PC-9 (cell line): Measurements from ENCODE around the gene MINDY4. TPM values are rescaled to one million over a fixed set of nuclear protein-coding genes. Genes with fewer than 3 reads are reported as not detected.

Source experiments
- BruUV-seq: library from RNA; stranded (reverse); fragments of 400-500 nt; replicated peaks from 2 replicates; lab custom pipeline; 2021; lab: Mats Ljungman, UMichigan
- CTCF ChIA-PET: fragments of 300-600 bp; sonication (Branson Sonifier 250); formaldehyde crosslinking; loops from one replicate; lab custom pipeline; 2022; ENCODE audit warnings: antibody characterized with exemption; lab: Charles Lee
- POLR2A ChIA-PET: fragments of 300-600 bp; sonication (Branson Sonifier 250); formaldehyde crosslinking; loops from one replicate; lab custom pipeline; 2022; ENCODE audit warnings: antibody characterized with exemption; ENCODE audit not compliant: unreplicated experiment; lab: Charles Lee
- DNase-seq, 2 experiments: peaks; one replicate each; pipeline versions ENCODE4 v3.0.0 to v3.0.0-alpha.2; 2015 to 2022; ENCODE audit warnings: mixed read lengths in 1 of 2
- H2AFZ ChIP-seq: fragments of 200-600 bp; sonication (generic); 2 replicates; pipeline ENCODE4 v1.8.1; 2017; ENCODE audit warnings: antibody characterized with exemption
- H3F3A ChIP-seq: fragments of 200-600 bp; sonication (generic); 2 replicates; pipeline ENCODE4 v1.8.1; 2017; ENCODE audit warnings: antibody characterized with exemption, mild to moderate bottlenecking, low read depth; ENCODE audit not compliant: insufficient read depth
- H3K27ac ChIP-seq: fragments of 200-600 bp; sonication (generic); 2 replicates; pipeline ENCODE4 v1.6.1; 2016; ENCODE audit warnings: mixed run types
- H3K27me3 ChIP-seq: fragments of 200-600 bp; sonication (generic); 2 replicates; pipeline ENCODE4 v1.6.1; 2016; ENCODE audit warnings: low read depth, mixed run types; ENCODE audit not compliant: insufficient read depth
- H3K36me3 ChIP-seq: fragments of 200-600 bp; sonication (generic); 2 replicates; pipeline ENCODE4 v1.6.1; 2016; ENCODE audit warnings: low read depth, mixed run types
- H3K4me1 ChIP-seq: fragments of 200-600 bp; sonication (generic); replicated peaks from 2 replicates; pipeline ENCODE4 v1.6.1; 2016; ENCODE audit warnings: mixed run types; ENCODE audit not compliant: insufficient read depth
- H3K4me2 ChIP-seq: fragments of 200-600 bp; sonication (generic); 2 replicates; pipeline ENCODE4 v1.6.1; 2017; ENCODE audit warnings: mixed run types
- H3K4me3 ChIP-seq: fragments of 200-600 bp; sonication (generic); 2 replicates; pipeline ENCODE4 v1.6.1; 2016; ENCODE audit warnings: mixed run types
- H3K79me2 ChIP-seq: fragments of 200-600 bp; sonication (generic); 2 replicates; pipeline ENCODE4 v1.6.1; 2017; ENCODE audit warnings: low read depth, mixed run types
- H3K9me2 ChIP-seq: fragments of 200-600 bp; sonication (generic); 2 replicates; pipeline ENCODE4 v1.8.1; 2017; ENCODE audit warnings: mild to moderate bottlenecking; ENCODE audit not compliant: insufficient read depth
- H3K9me3 ChIP-seq: fragments of 200-600 bp; sonication (generic); 2 replicates; pipeline ENCODE4 v1.8.1; 2016; ENCODE audit warnings: low read depth; ENCODE audit not compliant: insufficient read depth
- H4K20me1 ChIP-seq: fragments of 200-600 bp; sonication (generic); 2 replicates; pipeline ENCODE4 v1.8.1; 2017; ENCODE audit not compliant: insufficient read depth
- EZH2 ChIP-seq: fragments of 200-600 bp; sonication (generic); IDR thresholded peaks from 2 replicates; pipeline ENCODE4 v1.8.0; 2017; ENCODE audit warnings: antibody characterized with exemption, low read depth
- intact Hi-C: fragments of 100-400 bp; cut with micrococcal nuclease; formaldehyde crosslinking; loops from one replicate; pipeline ENCODE4 v1.10.0; 2022; ENCODE audit not compliant: unreplicated experiment
- total RNA-seq: library from RNA; stranded (reverse); gene quantifications from 2 replicates; pipeline ENCODE4 v1.2.3, GENCODE V29; 2021
- TF ChIP-seq, protein P1 (sequence below): fragments of 200-600 bp; sonication (generic); conservative IDR thresholded peaks from 2 replicates; pipeline ENCODE4 v1.6.1; 2017; ENCODE audit warnings: mixed run types, antibody characterized with exemption, mild to moderate bottlenecking, moderate library complexity

MINDY4 gene
- total RNA-seq, 1 experiment from 2014 or later = 14.8 TPM

DNA sequence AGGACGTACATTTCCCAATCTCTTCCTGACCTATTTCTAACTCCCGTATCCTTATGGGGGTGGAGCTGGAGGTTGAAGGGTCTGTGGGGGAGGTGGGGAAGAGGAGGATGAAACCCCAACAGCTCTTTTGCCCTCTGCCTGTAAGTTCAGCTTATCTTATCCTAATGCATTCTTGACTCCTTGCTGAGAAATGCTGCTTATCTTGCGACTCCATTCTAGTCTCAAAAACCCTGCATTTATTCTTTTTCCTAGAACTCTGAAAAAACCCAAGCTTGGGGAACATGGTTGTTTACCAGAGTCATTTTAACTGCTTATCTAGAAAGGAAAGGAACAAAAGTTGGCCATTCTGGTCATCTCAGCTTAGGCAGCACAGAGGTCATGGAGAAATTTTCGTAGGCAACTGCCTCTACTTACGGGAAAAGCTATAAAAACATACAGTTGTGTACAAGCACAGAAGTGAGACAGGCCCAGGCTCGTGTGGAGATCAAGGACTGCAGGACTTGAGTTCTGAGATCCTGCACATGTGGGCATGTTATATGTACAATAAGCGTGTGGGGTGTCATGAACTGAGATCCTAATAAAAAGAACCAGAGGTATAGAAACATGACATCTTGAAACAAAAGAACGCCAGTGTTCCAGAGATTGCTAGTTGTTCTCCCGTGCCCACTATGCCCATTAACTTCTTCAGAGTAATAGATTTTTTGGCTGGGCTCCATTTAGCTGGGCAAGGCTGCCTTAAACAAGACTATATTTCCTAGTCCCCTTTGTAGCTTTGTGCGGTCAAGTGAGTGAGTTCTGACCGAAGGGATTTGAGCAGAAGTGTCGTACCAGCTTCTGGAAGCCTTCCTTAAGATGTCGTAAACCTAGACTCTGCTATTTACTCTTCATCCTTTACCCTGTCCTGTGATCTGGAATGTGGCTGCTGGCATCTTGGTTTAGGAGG is 9.7 kb upstream of the MINDY4 start:
- intact Hi-C loops = no loop called here
- H3K27me3 ChIP-seq = peaks cover 72% of the 10 kb centered on the region
- no peaks in the 10 kb centered on the region for H4K20me1 ChIP-seq
- DNase-seq = no peak
- H2AFZ ChIP-seq = no peak overlapping the region
- BruUV-seq = no TSS peak
- no peaks in the 10 kb centered on the region for H3K4me1 ChIP-seq
- no peaks in the 10 kb centered on the region for H3K9me3 ChIP-seq
- H3K4me3 ChIP-seq = no peak overlapping the region
- H3K79me2 ChIP-seq = no peaks in the 10 kb centered on the region
- H3F3A ChIP-seq = no peaks in the 10 kb centered on the region
- POLR2A ChIA-PET = no interaction called here
- CTCF ChIA-PET = no interaction called here
- no peak overlapping the region for H3K27ac ChIP-seq
- no peaks in the 10 kb centered on the region for H3K36me3 ChIP-seq
- no peaks in the 10 kb centered on the region for H3K9me2 ChIP-seq
- TF ChIP-seq, protein P1, sequence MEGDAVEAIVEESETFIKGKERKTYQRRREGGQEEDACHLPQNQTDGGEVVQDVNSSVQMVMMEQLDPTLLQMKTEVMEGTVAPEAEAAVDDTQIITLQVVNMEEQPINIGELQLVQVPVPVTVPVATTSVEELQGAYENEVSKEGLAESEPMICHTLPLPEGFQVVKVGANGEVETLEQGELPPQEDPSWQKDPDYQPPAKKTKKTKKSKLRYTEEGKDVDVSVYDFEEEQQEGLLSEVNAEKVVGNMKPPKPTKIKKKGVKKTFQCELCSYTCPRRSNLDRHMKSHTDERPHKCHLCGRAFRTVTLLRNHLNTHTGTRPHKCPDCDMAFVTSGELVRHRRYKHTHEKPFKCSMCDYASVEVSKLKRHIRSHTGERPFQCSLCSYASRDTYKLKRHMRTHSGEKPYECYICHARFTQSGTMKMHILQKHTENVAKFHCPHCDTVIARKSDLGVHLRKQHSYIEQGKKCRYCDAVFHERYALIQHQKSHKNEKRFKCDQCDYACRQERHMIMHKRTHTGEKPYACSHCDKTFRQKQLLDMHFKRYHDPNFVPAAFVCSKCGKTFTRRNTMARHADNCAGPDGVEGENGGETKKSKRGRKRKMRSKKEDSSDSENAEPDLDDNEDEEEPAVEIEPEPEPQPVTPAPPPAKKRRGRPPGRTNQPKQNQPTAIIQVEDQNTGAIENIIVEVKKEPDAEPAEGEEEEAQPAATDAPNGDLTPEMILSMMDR = no peak
- no peak for TF ChIP-seq EZH2
- H3K4me2 ChIP-seq = no peak overlapping the region

DNA sequence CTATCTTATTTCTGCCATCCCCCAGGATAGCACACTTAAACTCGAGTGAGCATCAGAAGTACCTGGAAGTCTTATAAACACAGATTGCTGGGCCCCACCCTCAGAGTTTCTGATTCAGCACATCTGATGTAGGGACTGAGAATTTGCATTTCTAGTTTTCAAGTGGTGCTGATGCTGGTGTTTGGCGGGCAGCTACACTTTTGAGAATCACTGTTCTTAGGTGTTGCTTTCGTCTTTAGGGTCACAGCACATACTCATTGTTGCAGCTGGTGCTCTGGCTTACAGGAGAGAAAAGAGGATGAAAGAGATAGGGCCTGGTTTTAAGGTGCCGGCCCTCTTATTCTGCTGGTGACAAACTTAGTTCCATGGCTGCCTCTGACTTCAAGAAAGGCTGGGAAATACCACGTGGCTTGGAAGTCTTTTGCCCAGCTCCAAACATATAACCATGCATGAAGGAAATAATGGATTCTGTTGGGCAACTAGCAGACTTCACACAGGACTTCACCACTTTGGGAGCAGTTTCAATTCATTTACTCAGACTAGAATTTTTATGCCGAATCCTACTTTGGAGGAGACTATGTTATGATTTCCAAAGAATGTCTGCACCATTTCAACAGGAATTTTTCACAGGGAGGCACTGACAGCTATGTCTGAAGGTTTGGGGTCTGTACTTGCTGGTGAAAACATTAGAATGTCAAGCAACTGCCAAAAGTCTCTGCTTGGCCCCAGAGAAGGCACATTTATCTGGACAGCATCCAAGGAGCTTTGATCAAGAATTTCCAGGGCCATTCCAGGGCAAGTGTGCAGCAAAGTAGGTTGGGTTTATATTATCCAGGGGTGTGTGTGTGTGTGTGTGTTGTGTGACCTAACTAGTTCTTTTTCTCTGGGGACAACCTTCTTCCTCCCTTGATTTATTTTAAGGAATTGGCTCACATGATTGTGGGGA is 6.9 kb upstream of the MINDY4 start:
- no peaks in the 10 kb centered on the region for H3K9me3 ChIP-seq
- no peaks in the 10 kb centered on the region for H3K4me1 ChIP-seq
- H3K36me3 ChIP-seq = no peaks in the 10 kb centered on the region
- H3K4me3 ChIP-seq = no peak overlapping the region
- intact Hi-C loops = no loop called here
- no peak for DNase-seq
- peaks cover 45% of the 10 kb centered on the region for H3K27me3 ChIP-seq
- no peak overlapping the region for H2AFZ ChIP-seq
- no peak overlapping the region for H3K4me2 ChIP-seq
- H3K9me2 ChIP-seq = no peaks in the 10 kb centered on the region
- no peak overlapping the region for H3K27ac ChIP-seq
- CTCF ChIA-PET = no interaction called here
- no TSS peak for BruUV-seq
- no peak for TF ChIP-seq EZH2
- no peaks in the 10 kb centered on the region for H4K20me1 ChIP-seq
- no peaks in the 10 kb centered on the region for H3K79me2 ChIP-seq
- H3F3A ChIP-seq = no peaks in the 10 kb centered on the region; the same call in 1 of the 2 replicates
- POLR2A ChIA-PET = interaction anchor here (0.6 to 1.2 kb wide), 2 partner anchors 10 to 23 kb away, joined by 4 read pairs; no protein-coding TSS in a partner anchor

DNA sequence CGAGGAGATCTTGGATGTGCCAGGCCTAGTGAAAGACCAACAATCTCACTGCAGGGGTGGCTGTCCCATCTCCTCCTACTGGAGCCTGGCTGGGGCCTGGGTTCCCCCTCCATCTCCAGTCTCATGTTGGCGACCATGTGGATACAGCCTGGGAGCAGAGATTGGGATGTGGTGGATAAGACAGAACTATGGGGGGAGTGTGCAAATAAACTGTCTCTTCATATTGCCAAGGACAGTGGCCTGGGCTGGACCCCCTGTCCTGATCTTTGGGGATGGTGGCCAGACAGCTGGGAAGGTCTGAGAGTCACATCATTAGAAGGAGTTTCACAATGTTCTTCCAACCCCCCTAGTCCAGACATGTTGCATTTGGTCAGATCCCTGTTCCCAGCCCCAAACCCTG is 5.8 kb upstream of the MINDY4 start:
- Histone ChIP-seq H3K27ac (no peak overlapping the region), H3K36me3 (no peaks in the 10 kb centered on the region), H3F3A (peaks cover 3% of the 10 kb centered on the region), H3K9me2 (no peaks in the 10 kb centered on the region), H4K20me1 (no peaks in the 10 kb centered on the region), H3K4me1 (peaks cover 6% of the 10 kb centered on the region), H3K79me2 (no peaks in the 10 kb centered on the region), H3K4me2 (no peak overlapping the region), H3K4me3 (no peak overlapping the region), H3K9me3 (no peaks in the 10 kb centered on the region), H2AFZ (no peak overlapping the region), H3K27me3 (peaks cover 34% of the 10 kb centered on the region)
- BruUV-seq = no TSS peak
- intact Hi-C loops = no loop called here
- POLR2A ChIA-PET = no interaction called here
- TF ChIP-seq EZH2 = no peak
- CTCF ChIA-PET = no interaction called here
- DNase-seq = no peak

DNA sequence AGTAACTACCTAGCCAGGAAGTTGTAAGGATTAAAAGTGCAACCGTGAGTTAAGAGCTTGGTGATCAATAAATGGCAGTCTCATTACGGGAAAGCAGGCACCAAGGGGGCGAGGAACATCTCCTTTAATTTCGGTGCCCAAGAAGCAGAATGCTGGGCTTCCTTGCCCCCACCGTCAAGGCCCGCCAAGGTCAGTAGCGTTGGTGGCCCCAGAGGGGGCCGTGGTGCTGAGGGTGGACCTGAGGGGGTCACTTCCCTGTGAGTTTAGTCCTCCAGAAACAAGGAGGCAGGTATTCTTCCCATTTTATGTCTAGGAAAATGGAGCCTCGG is 408 bp upstream of the MINDY4 start:
- intact Hi-C loops = no loop called here
- no peaks in the 10 kb centered on the region for H3K27me3 ChIP-seq
- H3K27ac ChIP-seq = no peak overlapping the region
- H3K9me3 ChIP-seq = no peaks in the 10 kb centered on the region
- H3K36me3 ChIP-seq = no peaks in the 10 kb centered on the region
- TF ChIP-seq, protein P1 = no peak
- no peak for TF ChIP-seq EZH2
- H3K9me2 ChIP-seq = no peaks in the 10 kb centered on the region
- H3F3A ChIP-seq = peaks cover 10% of the 10 kb centered on the region
- peaks cover 25% of the 10 kb centered on the region for H3K4me1 ChIP-seq
- BruUV-seq = TSS peak; percentile 98
- DNase-seq = no peak
- H3K4me3 ChIP-seq = peak overlapping the region; percentile 91
- no peaks in the 10 kb centered on the region for H4K20me1 ChIP-seq
- CTCF ChIA-PET = no interaction called here
- H2AFZ ChIP-seq = peak overlapping the region; percentile 98
- H3K79me2 ChIP-seq = peaks cover 10% of the 10 kb centered on the region
- H3K4me2 ChIP-seq = peak overlapping the region; percentile 92
- POLR2A ChIA-PET = no interaction called here
